IMR-90 (cell line): ENCODE results near the gene PIK3R5. TPM values are rescaled to one million over a fixed set of nuclear protein-coding genes. Genes with fewer than 3 reads are reported as not detected.

Source experiments
- ATAC-seq: fragments of 200-7000 bp; cut with Tn5 transposase; 2 replicates; pipeline ENCODE4 v1.9.1; 2020; ENCODE audit warnings: low read depth, mild to moderate bottlenecking, moderate library complexity
- BruUV-seq: library from RNA; stranded (reverse); fragments of 400-500 nt; replicated peaks from 2 replicates; lab custom pipeline; 2021; lab: Mats Ljungman, UMichigan
- CTCF ChIA-PET: fragments of 300-600 bp; formaldehyde crosslinking; extraction: SDS; loops from one replicate; lab custom pipeline; 2021; ENCODE audit warnings: antibody characterized with exemption; lab: Yijun Ruan, JAX
- POLR2A ChIA-PET: fragments of 300-600 bp; sonication (Branson Sonifier 250); formaldehyde crosslinking; loops from one replicate; lab custom pipeline; 2022; ENCODE audit warnings: antibody characterized with exemption; ENCODE audit not compliant: unreplicated experiment; lab: Charles Lee
- DNase-seq: peaks from one replicate; pipeline ENCODE4 v3.0.0; 2013
- H2AFZ ChIP-seq: replicated peaks from 2 replicates; pipeline ENCODE3; 2013; ENCODE audit warnings: low read length, mild to moderate bottlenecking; ENCODE audit not compliant: poor library complexity
- H2AK5ac ChIP-seq: 2 replicates; pipeline ENCODE4 v1.6.1; 2013; ENCODE audit warnings: low read depth, low read length, inconsistent platforms
- H2AK9ac ChIP-seq: replicated peaks from 2 replicates; pipeline ENCODE3; 2013; ENCODE audit warnings: mild to moderate bottlenecking, low read depth, low read length, moderate library complexity; ENCODE audit not compliant: poor library complexity
- H2BK120ac ChIP-seq: 2 replicates; pipeline ENCODE4 v1.6.1; 2013; ENCODE audit warnings: low read depth, low read length, inconsistent platforms
- H2BK15ac ChIP-seq: 3 replicates; pipeline ENCODE4 v1.6.1; 2013; ENCODE audit warnings: low read depth, low read length, inconsistent platforms
- H2BK20ac ChIP-seq: 2 replicates; pipeline ENCODE4 v1.6.1; 2013; ENCODE audit warnings: low read depth, mild to moderate bottlenecking, inconsistent platforms, low read length, moderate library complexity
- H2BK5ac ChIP-seq: 2 replicates; pipeline ENCODE4 v1.6.1; 2013; ENCODE audit warnings: mild to moderate bottlenecking, low read depth, low read length, inconsistent platforms; ENCODE audit not compliant: poor library complexity, severe bottlenecking
- H3K14ac ChIP-seq: replicated peaks from 2 replicates; pipeline ENCODE4 v1.6.1; 2013; ENCODE audit warnings: low read depth, low read length, inconsistent platforms
- H3K18ac ChIP-seq: 2 replicates; pipeline ENCODE4 v1.6.1; 2013; ENCODE audit warnings: low read depth, low read length, control low read depth
- H3K23ac ChIP-seq: 2 replicates; pipeline ENCODE4 v1.6.1; 2013; ENCODE audit warnings: low read depth, low read length, inconsistent platforms
- H3K27ac ChIP-seq: 2 replicates; pipeline ENCODE4 v1.5.1; 2013; ENCODE audit warnings: mild to moderate bottlenecking, control low read depth, low read length; ENCODE audit not compliant: insufficient read depth
- H3K27me3 ChIP-seq: 2 replicates; pipeline ENCODE4 v1.6.1; 2013; ENCODE audit warnings: low read length; ENCODE audit not compliant: control insufficient read depth, insufficient read depth
- H3K36me3 ChIP-seq: 2 replicates; pipeline ENCODE4 v1.6.1; 2013; ENCODE audit warnings: low read length, mixed read lengths; ENCODE audit not compliant: control insufficient read depth, insufficient read depth
- H3K4ac ChIP-seq: 2 replicates; pipeline ENCODE4 v1.6.1; 2013; ENCODE audit warnings: low read depth, low read length, inconsistent platforms
- H3K4me1 ChIP-seq: 2 replicates; pipeline ENCODE4 v1.6.1; 2013; ENCODE audit warnings: low read length, mixed read lengths; ENCODE audit not compliant: control insufficient read depth, insufficient read depth
- H3K4me2 ChIP-seq: 2 replicates; pipeline ENCODE4 v1.6.1; 2013; ENCODE audit warnings: low read depth, mild to moderate bottlenecking, control low read depth, low read length, moderate library complexity
- H3K4me3 ChIP-seq: 2 replicates; pipeline ENCODE4 v1.5.1; 2013; ENCODE audit warnings: low read depth, mild to moderate bottlenecking, control low read depth, low read length, moderate library complexity; ENCODE audit not compliant: insufficient read depth
- H3K56ac ChIP-seq: 2 replicates; pipeline ENCODE4 v1.6.1; 2013; ENCODE audit warnings: low read length, inconsistent platforms; ENCODE audit not compliant: insufficient read depth; ENCODE audit errors: extremely low read depth
- H3K79me1 ChIP-seq, 2 experiments: 2 replicates each; pipeline ENCODE4 v1.6.1; 2013; ENCODE audit warnings: low read length in 2 of 2, inconsistent platforms in 1 of 2, low read depth in 1 of 2
- H3K9ac ChIP-seq: 2 replicates; pipeline ENCODE4 v1.6.1; 2013; ENCODE audit warnings: low read depth, low read length, control low read depth
- H3K9me1 ChIP-seq: 2 replicates; pipeline ENCODE4 v1.6.1; 2013; ENCODE audit warnings: low read length, inconsistent platforms; ENCODE audit not compliant: insufficient read depth
- H3K9me3 ChIP-seq: 2 replicates; pipeline ENCODE4 v1.6.1; 2013; ENCODE audit warnings: low read length; ENCODE audit not compliant: control insufficient read depth, insufficient read depth
- H4K20me1 ChIP-seq: 2 replicates; pipeline ENCODE4 v1.6.1; 2013; ENCODE audit warnings: low read length, inconsistent platforms; ENCODE audit not compliant: insufficient read depth
- H4K5ac ChIP-seq: 2 replicates; pipeline ENCODE4 v1.6.1; 2013; ENCODE audit warnings: mild to moderate bottlenecking, low read depth, low read length, control low read depth
- H4K8ac ChIP-seq, 2 experiments: 2 replicates each; pipeline ENCODE4 v1.6.1; 2013; ENCODE audit warnings: low read depth in 2 of 2, low read length in 2 of 2, control low read depth in 1 of 2, inconsistent platforms in 1 of 2
- H4K91ac ChIP-seq: 2 replicates; pipeline ENCODE4 v1.6.1; 2013; ENCODE audit warnings: low read depth, low read length, inconsistent platforms; ENCODE audit not compliant: insufficient read depth
- CEBPB ChIP-seq: IDR thresholded peaks from 2 replicates; pipeline ENCODE4 v1.6.1; 2012; ENCODE audit warnings: low read depth, low read length, improper control_type of control experiment
- POLR2A ChIP-seq: IDR thresholded peaks from 2 replicates; pipeline ENCODE4 v1.6.1; 2012; ENCODE audit warnings: mild to moderate bottlenecking, low read depth, low read length
- RFX5 ChIP-seq: IDR thresholded peaks from 2 replicates; pipeline ENCODE4 v1.8.0; 2012; ENCODE audit warnings: low read depth, mild to moderate bottlenecking, low read length, moderate library complexity
- SMC3 ChIP-seq: fragments of 150-350 bp; IDR thresholded peaks from 2 replicates; pipeline ENCODE4 v1.6.1; 2016; ENCODE audit warnings: low read depth, mild to moderate bottlenecking, antibody characterized with exemption, low read length, moderate library complexity
- WGBS, 2 experiments: methylation state at CpG; one replicate each; pipeline versions ENCODE4 v1.1.5 to v1.1.7; 2013; ENCODE audit warnings: missing lambda C conversion rate in 2 of 2; ENCODE audit not compliant: insufficient read length in 1 of 2; ENCODE audit errors: extremely low coverage in 2 of 2; 5-methylcytosine and 5-hydroxymethylcytosine counted together
- dilution Hi-C: fragments of 300-500 bp; cut with HindIII; formaldehyde crosslinking; loops from one replicate; pipeline ENCODE4 v1.14.3; 2018; ENCODE audit warnings: low sequenced_read_pairs; ENCODE audit not compliant: unreplicated experiment
- in situ Hi-C: fragments of 300-500 bp; cut with MboI; formaldehyde crosslinking; loops from 3 replicates; pipeline ENCODE4 v1.14.3; 2019; ENCODE audit warnings: low sequenced_read_pairs, inconsistent platforms, mixed read lengths
- intact Hi-C: fragments of 100-400 bp; cut with micrococcal nuclease; formaldehyde crosslinking; loops from 2 replicates; pipeline ENCODE4 v1.10.0; 2022
- polyA plus RNA-seq, 3 experiments: library from polyadenylated mRNA; depleted of rRNA; stranded (reverse); fragments of >200 nt; gene quantifications; 2 replicates each; pipeline ENCODE4 v1.2.3, GENCODE V29; 2012; ENCODE audit warnings: low replicate concordance in 1 of 3
- total RNA-seq: library from RNA; depleted of rRNA; stranded (reverse); fragments of >200 nt; gene quantifications from 2 replicates; pipeline ENCODE4 v1.2.3, GENCODE V29; 2012
- TF ChIP-seq, protein P1 (sequence below): conservative IDR thresholded peaks from 2 replicates; pipeline ENCODE4 v1.5.1; 2012; ENCODE audit warnings: mild to moderate bottlenecking, low read depth, low read length, improper control_type of control experiment
- TF ChIP-seq, protein P2 (sequence below): fragments of 150-350 bp; IDR thresholded peaks from 2 replicates; pipeline ENCODE4 v1.6.1; 2017; ENCODE audit warnings: mild to moderate bottlenecking, antibody characterized with exemption, low read length, low read depth

The PIK3R5 gene
- total and polyA plus RNA-seq, 2 of the 4 experiments (the other 2 are of a cell fraction) = not detected

GRCh38 chr17:8938933-8939332 lies 26.6 kb downstream of the PIK3R5 start:
- Histone ChIP-seq H2BK5ac (no peak overlapping the region), H3K4me2 (no peak overlapping the region), H3K36me3 (no peaks in the 10 kb centered on the region), H2AK9ac (no peak overlapping the region), H3K14ac (no peak overlapping the region), H3K4me1 (no peaks in the 10 kb centered on the region), H3K79me1 (no peaks in the 10 kb centered on the region), H3K23ac (no peak overlapping the region), H2AFZ (no peak overlapping the region), H3K4ac (no peak overlapping the region), H3K9me1 (no peaks in the 10 kb centered on the region), H2BK20ac (no peak overlapping the region), H3K9me3 (peaks cover 8% of the 10 kb centered on the region), H2AK5ac (no peak overlapping the region), H2BK15ac (no peak overlapping the region), H4K8ac (no peak overlapping the region), H4K5ac (no peak overlapping the region), H3K9ac (no peak overlapping the region), H4K20me1 (no peaks in the 10 kb centered on the region), H3K4me3 (no peak overlapping the region), H2BK120ac (no peak overlapping the region), H3K27me3 (no peaks in the 10 kb centered on the region), H3K18ac (no peak overlapping the region), H4K91ac (no peak overlapping the region), H3K27ac (no peak overlapping the region), H3K56ac (no peak overlapping the region)
- CTCF ChIA-PET = no interaction called here
- TF ChIP-seq POLR2A (no peak), SMC3 (no peak), RFX5 (no peak), CEBPB (no peak)
- TF ChIP-seq, protein P1, sequence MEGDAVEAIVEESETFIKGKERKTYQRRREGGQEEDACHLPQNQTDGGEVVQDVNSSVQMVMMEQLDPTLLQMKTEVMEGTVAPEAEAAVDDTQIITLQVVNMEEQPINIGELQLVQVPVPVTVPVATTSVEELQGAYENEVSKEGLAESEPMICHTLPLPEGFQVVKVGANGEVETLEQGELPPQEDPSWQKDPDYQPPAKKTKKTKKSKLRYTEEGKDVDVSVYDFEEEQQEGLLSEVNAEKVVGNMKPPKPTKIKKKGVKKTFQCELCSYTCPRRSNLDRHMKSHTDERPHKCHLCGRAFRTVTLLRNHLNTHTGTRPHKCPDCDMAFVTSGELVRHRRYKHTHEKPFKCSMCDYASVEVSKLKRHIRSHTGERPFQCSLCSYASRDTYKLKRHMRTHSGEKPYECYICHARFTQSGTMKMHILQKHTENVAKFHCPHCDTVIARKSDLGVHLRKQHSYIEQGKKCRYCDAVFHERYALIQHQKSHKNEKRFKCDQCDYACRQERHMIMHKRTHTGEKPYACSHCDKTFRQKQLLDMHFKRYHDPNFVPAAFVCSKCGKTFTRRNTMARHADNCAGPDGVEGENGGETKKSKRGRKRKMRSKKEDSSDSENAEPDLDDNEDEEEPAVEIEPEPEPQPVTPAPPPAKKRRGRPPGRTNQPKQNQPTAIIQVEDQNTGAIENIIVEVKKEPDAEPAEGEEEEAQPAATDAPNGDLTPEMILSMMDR = no peak
- TF ChIP-seq, protein P2, sequence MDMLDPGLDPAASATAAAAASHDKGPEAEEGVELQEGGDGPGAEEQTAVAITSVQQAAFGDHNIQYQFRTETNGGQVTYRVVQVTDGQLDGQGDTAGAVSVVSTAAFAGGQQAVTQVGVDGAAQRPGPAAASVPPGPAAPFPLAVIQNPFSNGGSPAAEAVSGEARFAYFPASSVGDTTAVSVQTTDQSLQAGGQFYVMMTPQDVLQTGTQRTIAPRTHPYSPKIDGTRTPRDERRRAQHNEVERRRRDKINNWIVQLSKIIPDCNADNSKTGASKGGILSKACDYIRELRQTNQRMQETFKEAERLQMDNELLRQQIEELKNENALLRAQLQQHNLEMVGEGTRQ = no peak
- ATAC-seq (no peak), DNase-seq (no peak)
- no CpG with 5 or more reads among the region's 5 CpGs for WGBS, 2 experiments
- no TSS peak for BruUV-seq
- dilution Hi-C loops = no loop called here
- POLR2A ChIA-PET = no interaction called here
- in situ Hi-C loops = no loop called here
- intact Hi-C loops = no loop called here
